K562 (cell line): ENCODE results near the gene ZNF74. TPM values are rescaled to one million over a fixed set of nuclear protein-coding genes. Genes with fewer than 3 reads are reported as not detected.

Experiments used
- BHLHE40 ChIP-seq: IDR thresholded peaks from 2 replicates; pipeline ENCODE4 v1.6.1; 2011; ENCODE audit warnings: low read length, improper control_type of control experiment
- BRF1 ChIP-seq: IDR thresholded peaks from 3 replicates; pipeline ENCODE4 v1.6.1; 2011; ENCODE audit warnings: borderline replicate concordance, mild to moderate bottlenecking; ENCODE audit not compliant: insufficient read length; ENCODE audit errors: extremely low read depth
- CC2D1A ChIP-seq: fragments of 450-650 bp; IDR thresholded peaks from 2 replicates; pipeline ENCODE4 v1.6.1; 2017; ENCODE audit warnings: mild to moderate bottlenecking
- CCAR2 ChIP-seq: fragments of 200-400 bp; formaldehyde crosslinking; IDR thresholded peaks from 2 replicates; pipeline ENCODE4 v1.6.1; 2017; ENCODE audit warnings: mild to moderate bottlenecking, low read depth, low read length
- JUN ChIP-seq, 2 experiments: sonication (generic) in 1 of 2; formaldehyde crosslinking in 1 of 2; IDR thresholded peaks; 2 replicates each; pipeline versions ENCODE4 v1.6.1 to v1.8.0; 2012 to 2022; ENCODE audit warnings: borderline replicate concordance in 2 of 2, mild to moderate bottlenecking in 2 of 2, improper control_type of control experiment in 1 of 2, low read depth in 1 of 2, low read length in 1 of 2, missing genetic modification reagents in 1 of 2
- MCM5 ChIP-seq: fragments of 450-650 bp; IDR thresholded peaks from 2 replicates; pipeline ENCODE4 v1.6.1; 2016; ENCODE audit warnings: low read depth
- MTF1 ChIP-seq: fragments of 250-450 bp; sonication (Bioruptor Pico); IDR thresholded peaks from 2 replicates; pipeline ENCODE4 v1.9.0; 2021; ENCODE audit warnings: moderate library complexity, mild to moderate bottlenecking, inconsistent platforms, borderline replicate concordance
- NCOA2 ChIP-seq, 2 experiments: fragments of 450-650 bp; IDR thresholded peaks; 2 replicates each; pipeline ENCODE4 v1.6.1; 2018; ENCODE audit warnings: mild to moderate bottlenecking in 2 of 2, moderate library complexity in 1 of 2; ENCODE audit not compliant: partially characterized antibody in 2 of 2
- NFIX ChIP-seq: fragments of 250-450 bp; sonication (Bioruptor Pico); IDR thresholded peaks from 2 replicates; pipeline ENCODE4 v1.4.0; 2020; ENCODE audit warnings: low read depth, mild to moderate bottlenecking, moderate library complexity
- OTX1 ChIP-seq: fragments of 450-650 bp; formaldehyde crosslinking; IDR thresholded peaks from 2 replicates; pipeline ENCODE4 v1.4.0; 2022; ENCODE audit warnings: mild to moderate bottlenecking
- RAD21 ChIP-seq, 2 experiments: fragments of 250-450 bp in 1 of 2; fragments of 450-650 bp in 1 of 2; sonication (Bioruptor Pico) in 1 of 2; formaldehyde crosslinking in 1 of 2; IDR thresholded peaks in 1 of 2; conservative IDR thresholded peaks in 1 of 2; 2 replicates each; pipeline versions ENCODE4 v1.4.0 to v1.8.0; 2020 to 2022; ENCODE audit warnings: mild to moderate bottlenecking in 2 of 2, moderate library complexity in 1 of 2
- SETDB1 ChIP-seq: IDR thresholded peaks from one replicate; pipeline ENCODE4 v1.6.1; 2012; ENCODE audit warnings: low read length, control low read depth, inconsistent platforms
- SIX5 ChIP-seq, 2 experiments: IDR thresholded peaks; 2 replicates each; pipeline ENCODE4 v1.6.1; 2011; ENCODE audit warnings: low read length in 2 of 2, borderline replicate concordance in 1 of 2, low read depth in 1 of 2, mild to moderate bottlenecking in 1 of 2, moderate library complexity in 1 of 2; ENCODE audit not compliant: insufficient read depth in 1 of 2
- SMC3 ChIP-seq: conservative IDR thresholded peaks from 2 replicates; pipeline ENCODE4 v1.6.1; 2011; ENCODE audit warnings: low read depth, low read length, improper control_type of control experiment; ENCODE audit not compliant: insufficient read depth
- ZBTB9 ChIP-seq: fragments of 450-650 bp; formaldehyde crosslinking; IDR thresholded peaks from 2 replicates; pipeline ENCODE4 v1.4.0; 2020; ENCODE audit warnings: mild to moderate bottlenecking, moderate library complexity
- ZFX ChIP-seq: sonication (generic); formaldehyde crosslinking; IDR thresholded peaks from 2 replicates; pipeline ENCODE4 v1.8.0; 2022; ENCODE audit warnings: mild to moderate bottlenecking, missing genetic modification reagents, moderate library complexity
- ZNF699 ChIP-seq: fragments of 250-450 bp; sonication (Bioruptor Pico); IDR thresholded peaks from 2 replicates; pipeline ENCODE4 v1.8.0; 2021; ENCODE audit warnings: mild to moderate bottlenecking, moderate library complexity; ENCODE audit not compliant: insufficient replicate concordance
- polyA plus RNA-seq, 8 experiments: library from polyadenylated mRNA; depleted of rRNA in 4 of 8; stranded (reverse) in 5 of 8; unstranded in 3 of 8; fragments of >200 nt; fragmentation: Nextera tagmentation in 2 of 8; fragmentation: Illumina TruSeq in 1 of 8; extraction: Ambion mirVana in 2 of 8; extraction: Trizol in 1 of 8; gene quantifications; 2 replicates each; pipeline versions ENCODE4 v1.2.1 to v1.2.3, GENCODE V29; 2011 to 2014; ENCODE audit warnings: inconsistent platforms in 1 of 8, missing spikeins in 1 of 8
- total RNA-seq, 7 experiments: library from RNA; depleted of rRNA in 6 of 7; stranded (reverse); fragments of >200 nt in 6 of 7; fragmentation: Illumina TruSeq in 2 of 7; extraction: Trizol in 2 of 7; gene quantifications; 2 replicates each; pipeline versions ENCODE4 v1.2.1 to v1.2.3, GENCODE V29; 2011 to 2021; ENCODE audit warnings: low replicate concordance in 1 of 7
- TF ChIP-seq, protein P1 (sequence below): fragments of 250-450 bp; sonication (Bioruptor Pico); IDR thresholded peaks from 2 replicates; pipeline ENCODE4 v1.4.0; 2020; ENCODE audit warnings: mild to moderate bottlenecking
- TF ChIP-seq, protein P2 (sequence below): IDR thresholded peaks from 2 replicates; pipeline ENCODE4 v1.6.1; 2016; ENCODE audit warnings: missing genetic modification characterization, missing compliant biosample characterization
- TF ChIP-seq, protein P3 (sequence below): fragments of 450-650 bp; formaldehyde crosslinking; IDR thresholded peaks from 2 replicates; pipeline ENCODE4 v1.4.0; 2020; ENCODE audit warnings: mild to moderate bottlenecking, moderate library complexity

Gene ZNF74
- total and polyA plus RNA-seq, 9 of the 15 experiments (the other 6 are each of a cell fraction or from before 2014, with no cell fraction given) = 2.4 to 53.5 (median 31.5) TPM

DNA sequence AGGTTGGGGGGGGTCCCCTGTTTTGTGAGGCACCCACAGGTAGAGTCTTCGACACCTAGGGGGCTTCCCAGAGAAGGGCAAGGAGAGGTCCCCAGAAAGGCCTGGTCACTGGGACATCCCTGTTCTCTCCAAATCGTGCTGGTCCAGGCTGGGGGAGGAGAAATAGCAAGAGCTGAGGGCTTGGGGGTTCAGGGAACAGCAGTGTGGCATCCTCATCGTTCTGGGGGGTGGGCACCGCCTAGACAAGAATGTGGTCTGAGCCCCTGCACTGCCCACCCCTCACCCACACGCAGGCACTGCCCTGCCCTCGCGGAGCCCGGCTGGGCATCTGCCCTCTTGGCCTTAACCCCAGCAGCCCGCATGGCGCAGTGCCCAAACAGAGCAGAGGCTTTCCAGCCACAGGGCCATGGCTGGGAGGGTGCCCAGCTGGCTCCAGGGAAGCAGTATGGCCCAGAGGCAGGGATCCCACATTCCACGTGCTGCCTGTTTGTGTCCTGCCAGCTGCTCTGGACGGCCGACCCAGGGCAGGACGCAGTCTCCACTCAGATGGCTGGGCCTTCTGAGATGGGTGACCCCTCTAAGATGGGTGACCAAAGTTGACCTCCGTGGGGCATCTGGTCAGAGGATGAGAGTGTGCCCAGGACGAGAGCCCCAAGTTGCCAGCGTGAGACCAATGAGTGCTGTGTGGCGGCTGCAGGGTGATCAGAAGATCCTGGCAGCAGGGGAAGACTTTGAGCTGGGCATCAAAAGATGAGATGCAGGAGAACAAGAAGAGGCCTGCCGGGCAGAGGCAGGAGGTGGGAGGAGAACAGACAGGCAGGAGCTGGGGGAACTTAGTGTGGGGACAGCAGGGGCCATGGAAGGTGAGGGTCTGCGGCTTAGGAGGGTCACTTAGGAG is 29.3 kb downstream of the ZNF74 start (continued):
- TF ChIP-seq ZBTB9 (CRISPR knock-in tag) (no peak), MCM5 (no peak), BRF1 (no peak), CC2D1A (no peak), BHLHE40 (no peak), SETDB1 (no peak), ZFX (CRISPR knock-in tag) (peak; percentile 20; the same call in 1 of the 2 replicates), SIX5 (IDR thresholded peaks at IDR 0.05; ENCODE audit: borderline replicate concordance in 1 of 2, insufficient read depth in 1 of 2, low read depth in 1 of 2, low read length in 2 of 2) (no peak), JUN (IDR thresholded peaks at IDR 0.05; ENCODE audit: borderline replicate concordance, low read depth, low read length) (no peak), JUN (CRISPR knock-in tag; IDR thresholded peaks at IDR 0.05; ENCODE audit: borderline replicate concordance) (no peak), MTF1 (CRISPR knock-in tag) (no peak), RAD21 (CRISPR knock-in tag; conservative IDR thresholded peaks at IDR 0.05 in 1 of 2, IDR thresholded peaks at IDR 0.05 in 1 of 2) (no peak), NFIX (CRISPR knock-in tag) (no peak), SMC3 (no peak), ZNF699 (CRISPR knock-in tag) (no peak), NCOA2 (IDR thresholded peaks at IDR 0.05; ENCODE audit: partially characterized antibody in 2 of 2) (no peak), OTX1 (CRISPR knock-in tag) (peak; percentile 20; the same call in 1 of the 2 replicates), CCAR2 (no peak)
- TF ChIP-seq, protein P1, sequence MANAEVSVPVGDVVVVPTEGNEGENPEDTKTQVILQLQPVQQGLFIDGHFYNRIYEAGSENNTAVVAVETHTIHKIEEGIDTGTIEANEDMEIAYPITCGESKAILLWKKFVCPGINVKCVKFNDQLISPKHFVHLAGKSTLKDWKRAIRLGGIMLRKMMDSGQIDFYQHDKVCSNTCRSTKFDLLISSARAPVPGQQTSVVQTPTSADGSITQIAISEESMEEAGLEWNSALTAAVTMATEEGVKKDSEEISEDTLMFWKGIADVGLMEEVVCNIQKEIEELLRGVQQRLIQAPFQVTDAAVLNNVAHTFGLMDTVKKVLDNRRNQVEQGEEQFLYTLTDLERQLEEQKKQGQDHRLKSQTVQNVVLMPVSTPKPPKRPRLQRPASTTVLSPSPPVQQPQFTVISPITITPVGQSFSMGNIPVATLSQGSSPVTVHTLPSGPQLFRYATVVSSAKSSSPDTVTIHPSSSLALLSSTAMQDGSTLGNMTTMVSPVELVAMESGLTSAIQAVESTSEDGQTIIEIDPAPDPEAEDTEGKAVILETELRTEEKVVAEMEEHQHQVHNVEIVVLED = no peak
- TF ChIP-seq, protein P2, sequence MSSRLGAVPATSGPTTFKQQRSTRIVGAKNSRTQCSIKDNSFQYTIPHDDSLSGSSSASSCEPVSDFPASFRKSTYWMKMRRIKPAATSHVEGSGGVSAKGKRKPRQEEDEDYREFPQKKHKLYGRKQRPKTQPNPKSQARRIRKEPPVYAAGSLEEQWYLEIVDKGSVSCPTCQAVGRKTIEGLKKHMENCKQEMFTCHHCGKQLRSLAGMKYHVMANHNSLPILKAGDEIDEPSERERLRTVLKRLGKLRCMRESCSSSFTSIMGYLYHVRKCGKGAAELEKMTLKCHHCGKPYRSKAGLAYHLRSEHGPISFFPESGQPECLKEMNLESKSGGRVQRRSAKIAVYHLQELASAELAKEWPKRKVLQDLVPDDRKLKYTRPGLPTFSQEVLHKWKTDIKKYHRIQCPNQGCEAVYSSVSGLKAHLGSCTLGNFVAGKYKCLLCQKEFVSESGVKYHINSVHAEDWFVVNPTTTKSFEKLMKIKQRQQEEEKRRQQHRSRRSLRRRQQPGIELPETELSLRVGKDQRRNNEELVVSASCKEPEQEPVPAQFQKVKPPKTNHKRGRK (tag) = no peak
- TF ChIP-seq, protein P3, sequence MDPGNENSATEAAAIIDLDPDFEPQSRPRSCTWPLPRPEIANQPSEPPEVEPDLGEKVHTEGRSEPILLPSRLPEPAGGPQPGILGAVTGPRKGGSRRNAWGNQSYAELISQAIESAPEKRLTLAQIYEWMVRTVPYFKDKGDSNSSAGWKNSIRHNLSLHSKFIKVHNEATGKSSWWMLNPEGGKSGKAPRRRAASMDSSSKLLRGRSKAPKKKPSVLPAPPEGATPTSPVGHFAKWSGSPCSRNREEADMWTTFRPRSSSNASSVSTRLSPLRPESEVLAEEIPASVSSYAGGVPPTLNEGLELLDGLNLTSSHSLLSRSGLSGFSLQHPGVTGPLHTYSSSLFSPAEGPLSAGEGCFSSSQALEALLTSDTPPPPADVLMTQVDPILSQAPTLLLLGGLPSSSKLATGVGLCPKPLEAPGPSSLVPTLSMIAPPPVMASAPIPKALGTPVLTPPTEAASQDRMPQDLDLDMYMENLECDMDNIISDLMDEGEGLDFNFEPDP = no peak
